ENCODE measurements around the gene LRRN4CL. TPM values are rescaled to one million over a fixed set of nuclear protein-coding genes. Genes with fewer than 3 reads are reported as not detected.

LRRN4CL gene
- total and polyA plus RNA-seq, 9 of the 15 experiments (the other 6 are each of a cell fraction or from before 2014, with no cell fraction given), result 0.03 to 0.11 (median 0.05) TPM; not detected in 4

GRCh38 chr11:62678770-62679696 is 10.3 kb downstream of the LRRN4CL start, which contains the start of gene UBXN1 (continued):
- TF ChIP-seq, protein P1, sequence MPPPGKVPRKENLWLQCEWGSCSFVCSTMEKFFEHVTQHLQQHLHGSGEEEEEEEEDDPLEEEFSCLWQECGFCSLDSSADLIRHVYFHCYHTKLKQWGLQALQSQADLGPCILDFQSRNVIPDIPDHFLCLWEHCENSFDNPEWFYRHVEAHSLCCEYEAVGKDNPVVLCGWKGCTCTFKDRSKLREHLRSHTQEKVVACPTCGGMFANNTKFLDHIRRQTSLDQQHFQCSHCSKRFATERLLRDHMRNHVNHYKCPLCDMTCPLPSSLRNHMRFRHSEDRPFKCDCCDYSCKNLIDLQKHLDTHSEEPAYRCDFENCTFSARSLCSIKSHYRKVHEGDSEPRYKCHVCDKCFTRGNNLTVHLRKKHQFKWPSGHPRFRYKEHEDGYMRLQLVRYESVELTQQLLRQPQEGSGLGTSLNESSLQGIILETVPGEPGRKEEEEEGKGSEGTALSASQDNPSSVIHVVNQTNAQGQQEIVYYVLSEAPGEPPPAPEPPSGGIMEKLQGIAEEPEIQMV (tag; conservative IDR thresholded peaks at IDR 0.05; ENCODE audit: low read depth), result no peak
- TF ChIP-seq TCF7 (IDR thresholded peaks at IDR 0.05; ENCODE audit: borderline replicate concordance), result peak; percentile 51; the same call in 1 of the 2 replicates
- TF ChIP-seq, protein P2, sequence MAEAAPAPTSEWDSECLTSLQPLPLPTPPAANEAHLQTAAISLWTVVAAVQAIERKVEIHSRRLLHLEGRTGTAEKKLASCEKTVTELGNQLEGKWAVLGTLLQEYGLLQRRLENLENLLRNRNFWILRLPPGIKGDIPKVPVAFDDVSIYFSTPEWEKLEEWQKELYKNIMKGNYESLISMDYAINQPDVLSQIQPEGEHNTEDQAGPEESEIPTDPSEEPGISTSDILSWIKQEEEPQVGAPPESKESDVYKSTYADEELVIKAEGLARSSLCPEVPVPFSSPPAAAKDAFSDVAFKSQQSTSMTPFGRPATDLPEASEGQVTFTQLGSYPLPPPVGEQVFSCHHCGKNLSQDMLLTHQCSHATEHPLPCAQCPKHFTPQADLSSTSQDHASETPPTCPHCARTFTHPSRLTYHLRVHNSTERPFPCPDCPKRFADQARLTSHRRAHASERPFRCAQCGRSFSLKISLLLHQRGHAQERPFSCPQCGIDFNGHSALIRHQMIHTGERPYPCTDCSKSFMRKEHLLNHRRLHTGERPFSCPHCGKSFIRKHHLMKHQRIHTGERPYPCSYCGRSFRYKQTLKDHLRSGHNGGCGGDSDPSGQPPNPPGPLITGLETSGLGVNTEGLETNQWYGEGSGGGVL (CRISPR knock-in tag; IDR thresholded peaks at IDR 0.05), result no peak
- TF ChIP-seq ZNF764 (CRISPR knock-in tag; IDR thresholded peaks at IDR 0.05; ENCODE audit: low read depth), result no peak
- no peak for TF ChIP-seq MEIS2 (IDR thresholded peaks at IDR 0.05; ENCODE audit: partially characterized antibody)
- TF ChIP-seq MCM7 (IDR thresholded peaks at IDR 0.05), result no peak
- TF ChIP-seq POLR2H (tag; IDR thresholded peaks at IDR 0.05; ENCODE audit: low read depth), result peak; percentile 34; the same call in 1 of the 2 replicates
- TF ChIP-seq RBM15 (IDR thresholded peaks at IDR 0.05; ENCODE audit: insufficient read depth, low read length), result no peak
- no peak for TF ChIP-seq HMG20A (CRISPR knock-in tag; conservative IDR thresholded peaks at IDR 0.05)
- peak; percentile 91 for TF ChIP-seq L3MBTL2 (IDR thresholded peaks at IDR 0.05)
- TF ChIP-seq HNRNPL (IDR thresholded peaks at IDR 0.05; ENCODE audit: low read depth, low read length), result no peak
- TF ChIP-seq, protein P3, sequence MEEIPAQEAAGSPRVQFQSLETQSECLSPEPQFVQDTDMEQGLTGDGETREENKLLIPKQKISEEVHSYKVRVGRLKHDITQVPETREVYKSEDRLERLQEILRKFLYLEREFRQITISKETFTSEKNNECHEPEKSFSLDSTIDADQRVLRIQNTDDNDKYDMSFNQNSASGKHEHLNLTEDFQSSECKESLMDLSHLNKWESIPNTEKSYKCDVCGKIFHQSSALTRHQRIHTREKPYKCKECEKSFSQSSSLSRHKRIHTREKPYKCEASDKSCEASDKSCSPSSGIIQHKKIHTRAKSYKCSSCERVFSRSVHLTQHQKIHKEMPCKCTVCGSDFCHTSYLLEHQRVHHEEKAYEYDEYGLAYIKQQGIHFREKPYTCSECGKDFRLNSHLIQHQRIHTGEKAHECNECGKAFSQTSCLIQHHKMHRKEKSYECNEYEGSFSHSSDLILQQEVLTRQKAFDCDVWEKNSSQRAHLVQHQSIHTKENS (CRISPR knock-in tag; IDR thresholded peaks at IDR 0.05), result no peak
- TF ChIP-seq CHD2 (IDR thresholded peaks at IDR 0.05; ENCODE audit: low read depth, low read length), result peak; percentile 11; the same call in 1 of the 2 replicates
- TF ChIP-seq DIDO1 (tag; IDR thresholded peaks at IDR 0.05; ENCODE audit: low read depth), result peak; percentile 83
- peak; percentile 76 for TF ChIP-seq TFAP4 (CRISPR knock-in tag; IDR thresholded peaks at IDR 0.05; ENCODE audit: borderline replicate concordance)
- no peak for TF ChIP-seq POLR2AphosphoS2 (IDR thresholded peaks at IDR 0.05; ENCODE audit: low read length)
- TF ChIP-seq HIVEP1 (CRISPR knock-in tag; IDR thresholded peaks at IDR 0.05), result 0 out of 2 replicates have a peak, but pooled peaks have one; percentile 1
- TF ChIP-seq, protein P4, sequence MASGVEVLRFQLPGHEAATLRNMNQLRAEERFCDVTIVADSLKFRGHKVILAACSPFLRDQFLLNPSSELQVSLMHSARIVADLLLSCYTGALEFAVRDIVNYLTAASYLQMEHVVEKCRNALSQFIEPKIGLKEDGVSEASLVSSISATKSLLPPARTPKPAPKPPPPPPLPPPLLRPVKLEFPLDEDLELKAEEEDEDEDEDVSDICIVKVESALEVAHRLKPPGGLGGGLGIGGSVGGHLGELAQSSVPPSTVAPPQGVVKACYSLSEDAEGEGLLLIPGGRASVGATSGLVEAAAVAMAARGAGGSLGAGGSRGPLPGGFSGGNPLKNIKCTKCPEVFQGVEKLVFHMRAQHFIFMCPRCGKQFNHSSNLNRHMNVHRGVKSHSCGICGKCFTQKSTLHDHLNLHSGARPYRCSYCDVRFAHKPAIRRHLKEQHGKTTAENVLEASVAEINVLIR (CRISPR knock-in tag; IDR thresholded peaks at IDR 0.05), result no peak
- no peak for TF ChIP-seq CHCHD3 (CRISPR knock-in tag; IDR thresholded peaks at IDR 0.05)

Data from K562 (cell line).